ENCODE data around the gene VILL. TPM values are rescaled to one million over a fixed set of nuclear protein-coding genes. Genes with fewer than 3 reads are reported as not detected.

Gene VILL
- total RNA-seq, 1 donor from 2014 or later: 3.2 TPM

DNA sequence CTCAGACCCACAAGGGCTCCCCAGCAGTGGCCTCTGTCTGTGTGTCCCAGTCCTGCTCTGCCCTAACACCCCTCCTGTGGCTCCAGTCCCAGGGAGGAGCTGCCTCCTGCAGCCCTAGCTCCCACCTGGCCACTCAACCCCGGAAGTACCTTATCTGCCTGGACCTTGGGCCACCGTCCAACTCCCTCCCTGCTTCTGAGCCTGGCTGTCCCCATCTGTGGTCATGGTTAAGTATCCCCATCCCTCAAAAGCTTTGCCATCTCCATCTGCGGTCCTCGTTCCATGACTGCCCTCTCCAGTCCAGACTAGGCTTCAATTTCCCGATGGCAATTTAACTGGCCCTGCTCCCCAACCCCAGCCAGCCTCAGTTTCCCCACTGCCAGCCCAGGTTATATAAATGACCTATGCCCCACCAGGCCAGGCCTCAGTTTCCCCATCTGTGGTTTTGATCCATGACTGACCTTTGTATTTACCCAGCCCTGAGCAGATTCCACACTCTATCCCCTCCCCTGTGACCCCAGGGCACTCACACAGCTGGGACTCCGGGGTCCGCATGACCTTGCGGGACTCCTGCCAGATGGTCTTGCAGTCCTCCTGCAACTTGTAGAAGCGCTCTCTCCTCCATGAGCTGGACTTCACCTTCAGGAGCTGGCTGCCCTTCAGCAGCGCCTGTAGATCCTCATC is 29.2 kb downstream of the VILL start:
- Mint-ChIP-seq H3K4me3 (ENCODE audit: unreplicated experiment) (no peak overlapping the region), H3K9me3 (ENCODE audit: unreplicated experiment) (peaks cover 5% of the 10 kb centered on the region), H3K36me3 (ENCODE audit: unreplicated experiment) (peaks cover 16% of the 10 kb centered on the region), H3K27me3 (ENCODE audit: unreplicated experiment) (peaks cover 6% of the 10 kb centered on the region), H3K4me1 (ENCODE audit: low read depth, unreplicated experiment) (peaks cover 8% of the 10 kb centered on the region), H3K27ac (ENCODE audit: unreplicated experiment) (no peak overlapping the region)
- TF ChIP-seq, protein P1, sequence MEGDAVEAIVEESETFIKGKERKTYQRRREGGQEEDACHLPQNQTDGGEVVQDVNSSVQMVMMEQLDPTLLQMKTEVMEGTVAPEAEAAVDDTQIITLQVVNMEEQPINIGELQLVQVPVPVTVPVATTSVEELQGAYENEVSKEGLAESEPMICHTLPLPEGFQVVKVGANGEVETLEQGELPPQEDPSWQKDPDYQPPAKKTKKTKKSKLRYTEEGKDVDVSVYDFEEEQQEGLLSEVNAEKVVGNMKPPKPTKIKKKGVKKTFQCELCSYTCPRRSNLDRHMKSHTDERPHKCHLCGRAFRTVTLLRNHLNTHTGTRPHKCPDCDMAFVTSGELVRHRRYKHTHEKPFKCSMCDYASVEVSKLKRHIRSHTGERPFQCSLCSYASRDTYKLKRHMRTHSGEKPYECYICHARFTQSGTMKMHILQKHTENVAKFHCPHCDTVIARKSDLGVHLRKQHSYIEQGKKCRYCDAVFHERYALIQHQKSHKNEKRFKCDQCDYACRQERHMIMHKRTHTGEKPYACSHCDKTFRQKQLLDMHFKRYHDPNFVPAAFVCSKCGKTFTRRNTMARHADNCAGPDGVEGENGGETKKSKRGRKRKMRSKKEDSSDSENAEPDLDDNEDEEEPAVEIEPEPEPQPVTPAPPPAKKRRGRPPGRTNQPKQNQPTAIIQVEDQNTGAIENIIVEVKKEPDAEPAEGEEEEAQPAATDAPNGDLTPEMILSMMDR (IDR thresholded peaks at IDR 0.05; ENCODE audit: partially characterized antibody, unreplicated experiment): no peak
- no peak for DNase-seq

DNA sequence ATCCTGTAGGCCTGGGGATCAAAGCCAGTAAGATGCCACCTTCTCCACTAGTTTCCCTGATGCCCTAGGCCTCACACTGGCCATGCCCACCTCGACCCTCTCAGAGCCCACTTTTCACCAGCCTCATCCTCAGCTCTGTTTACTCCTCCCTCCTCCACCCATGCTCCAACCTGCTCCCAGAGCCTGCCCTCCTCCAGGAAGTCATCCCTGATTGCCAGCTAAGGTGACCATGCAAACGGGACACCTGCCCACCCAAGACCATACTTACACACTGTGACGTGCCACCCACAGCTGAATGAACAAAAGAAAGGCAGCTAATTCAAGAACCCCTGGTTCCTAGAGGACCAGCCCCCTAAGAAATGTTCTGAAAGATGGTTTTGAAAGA is 29.7 kb downstream of the VILL start:
- TF ChIP-seq, protein P1 (IDR thresholded peaks at IDR 0.05; ENCODE audit: partially characterized antibody, unreplicated experiment): no peak
- no peak overlapping the region for H3K27ac Mint-ChIP-seq (ENCODE audit: unreplicated experiment)
- peaks cover 6% of the 10 kb centered on the region for H3K27me3 Mint-ChIP-seq (ENCODE audit: unreplicated experiment)
- H3K4me1 Mint-ChIP-seq (ENCODE audit: low read depth, unreplicated experiment): peaks cover 8% of the 10 kb centered on the region
- no peak for DNase-seq
- H3K9me3 Mint-ChIP-seq (ENCODE audit: unreplicated experiment): peaks cover 5% of the 10 kb centered on the region
- H3K36me3 Mint-ChIP-seq (ENCODE audit: unreplicated experiment): peaks cover 11% of the 10 kb centered on the region
- no peak overlapping the region for H3K4me3 Mint-ChIP-seq (ENCODE audit: unreplicated experiment)

DNA sequence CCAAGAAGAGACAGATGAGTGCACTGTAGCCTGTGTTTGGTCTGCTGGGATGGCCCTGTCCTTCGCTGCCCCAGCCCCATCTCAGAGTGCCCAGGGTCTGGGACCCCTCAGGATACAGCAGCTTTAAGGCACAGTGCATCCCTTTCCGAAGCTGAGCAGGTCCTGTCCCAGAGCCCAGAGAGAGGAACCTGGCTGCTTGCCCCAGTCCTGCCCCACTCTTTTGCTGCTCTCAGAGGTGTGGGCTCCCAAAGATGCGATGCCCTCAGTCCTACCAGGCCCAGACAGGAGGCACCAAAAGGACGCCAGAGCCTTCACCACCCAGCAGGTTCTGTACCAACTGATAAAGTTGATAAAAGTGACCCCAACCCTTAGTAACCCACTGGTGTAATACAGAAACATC is 30.6 kb downstream of the VILL start:
- H3K36me3 Mint-ChIP-seq (ENCODE audit: unreplicated experiment): peaks cover 8% of the 10 kb centered on the region
- no peak overlapping the region for H3K27ac Mint-ChIP-seq (ENCODE audit: unreplicated experiment)
- peaks cover 5% of the 10 kb centered on the region for H3K9me3 Mint-ChIP-seq (ENCODE audit: unreplicated experiment)
- TF ChIP-seq, protein P1 (IDR thresholded peaks at IDR 0.05; ENCODE audit: partially characterized antibody, unreplicated experiment): no peak
- H3K4me1 Mint-ChIP-seq (ENCODE audit: low read depth, unreplicated experiment): peaks cover 8% of the 10 kb centered on the region
- no peak overlapping the region for H3K4me3 Mint-ChIP-seq (ENCODE audit: unreplicated experiment)
- H3K27me3 Mint-ChIP-seq (ENCODE audit: unreplicated experiment): peaks cover 6% of the 10 kb centered on the region
- DNase-seq: no peak

DNA sequence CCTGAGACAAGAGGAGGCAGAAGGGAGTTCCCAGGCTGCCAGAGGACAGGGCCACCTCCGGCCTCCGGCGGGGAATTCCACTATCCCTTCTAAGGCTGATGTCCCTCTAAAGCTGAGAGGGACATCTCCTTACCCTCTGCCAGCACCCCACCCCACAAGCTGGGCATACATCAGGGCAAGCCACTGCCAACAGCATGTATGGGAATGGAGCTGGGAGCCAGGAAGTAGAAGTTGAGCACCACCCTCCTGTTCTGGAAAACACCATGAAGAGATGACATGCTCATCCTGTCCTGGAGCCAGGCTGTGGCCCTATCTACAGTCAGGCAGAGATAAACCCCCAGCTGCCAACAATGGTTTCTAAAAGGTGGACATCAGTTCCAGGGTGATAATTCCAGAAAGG is 31.7 kb downstream of the VILL start:
- Mint-ChIP-seq H3K4me1 (ENCODE audit: low read depth, unreplicated experiment) (peaks cover 8% of the 10 kb centered on the region), H3K9me3 (ENCODE audit: unreplicated experiment) (peaks cover 5% of the 10 kb centered on the region), H3K4me3 (ENCODE audit: unreplicated experiment) (no peak overlapping the region), H3K27me3 (ENCODE audit: unreplicated experiment) (peaks cover 6% of the 10 kb centered on the region), H3K36me3 (ENCODE audit: unreplicated experiment) (peaks cover 3% of the 10 kb centered on the region), H3K27ac (ENCODE audit: unreplicated experiment) (no peak overlapping the region)
- DNase-seq: no peak
- TF ChIP-seq, protein P1 (IDR thresholded peaks at IDR 0.05; ENCODE audit: partially characterized antibody, unreplicated experiment): no peak

DNA sequence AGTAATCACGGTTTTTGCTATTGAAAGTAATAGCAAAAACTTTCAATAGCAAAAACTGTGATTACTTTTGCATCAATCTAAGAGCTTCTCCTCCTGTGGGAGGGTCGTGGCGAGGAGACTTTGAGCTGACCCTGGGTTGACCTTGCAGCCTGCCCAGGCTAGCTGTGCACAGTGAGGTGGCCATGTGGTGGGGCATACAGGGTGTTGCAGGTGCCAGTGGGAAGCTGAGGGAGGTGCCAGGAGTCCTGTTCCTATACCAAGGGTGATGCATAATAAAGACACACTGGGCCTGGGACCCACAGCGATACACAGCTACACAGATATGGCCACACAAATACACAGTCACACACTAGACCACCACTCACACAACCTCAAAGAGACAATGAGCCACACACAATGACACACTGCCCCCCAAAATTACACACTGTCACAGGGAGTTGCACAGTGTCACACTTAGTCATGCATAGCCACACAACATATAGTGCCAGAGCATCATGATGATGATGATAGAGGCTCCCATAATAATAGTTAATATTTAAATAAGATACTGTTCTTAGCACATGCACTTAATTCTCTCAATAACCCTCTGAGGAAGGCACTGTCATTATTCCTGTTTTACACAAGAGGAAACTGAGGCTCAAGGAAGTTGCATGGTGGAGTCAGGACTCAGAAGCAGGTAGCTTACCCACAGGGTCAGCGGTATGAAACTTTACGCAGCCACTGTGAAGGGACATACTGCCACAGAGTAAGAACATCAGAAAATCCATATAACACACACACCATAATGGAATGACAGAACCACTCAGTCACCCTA is 32.5 kb downstream of the VILL start:
- Mint-ChIP-seq H3K9me3 (ENCODE audit: unreplicated experiment) (peaks cover 7% of the 10 kb centered on the region), H3K36me3 (ENCODE audit: unreplicated experiment) (peaks cover 10% of the 10 kb centered on the region), H3K27me3 (ENCODE audit: unreplicated experiment) (peaks cover 14% of the 10 kb centered on the region), H3K27ac (ENCODE audit: unreplicated experiment) (no peak overlapping the region), H3K4me3 (ENCODE audit: unreplicated experiment) (peak overlapping the region; percentile 82), H3K4me1 (ENCODE audit: low read depth, unreplicated experiment) (peaks cover 8% of the 10 kb centered on the region)
- TF ChIP-seq, protein P1 (IDR thresholded peaks at IDR 0.05; ENCODE audit: partially characterized antibody, unreplicated experiment): no peak
- no peak for DNase-seq

Data from glutamatergic neuron (in vitro differentiated cells).